GM12878 (cell line): ENCODE results near the gene PRKAR1A. TPM values are rescaled to one million over a fixed set of nuclear protein-coding genes. Genes with fewer than 3 reads are reported as not detected.

Source experiments
- ATAC-seq: fragments of 200-7000 bp; cut with Tn5 transposase; 3 replicates; pipeline ENCODE4 v1.9.1; 2020; ENCODE audit warnings: mild to moderate bottlenecking, moderate library complexity
- BruUV-seq: library from RNA; stranded (reverse); fragments of 400-500 nt; replicated peaks from 2 replicates; lab custom pipeline; 2021; lab: Mats Ljungman, UMichigan
- CTCF ChIA-PET: fragments of 300-600 bp; sonication (Branson Sonifier 250); formaldehyde crosslinking; extraction: SDS; loops from one replicate; lab custom pipeline; 2021; ENCODE audit warnings: inconsistent platforms; lab: Yijun Ruan, JAX
- POLR2A ChIA-PET: fragments of 350-600 bp; formaldehyde crosslinking; extraction: SDS; loops from one replicate; lab custom pipeline; 2021; ENCODE audit warnings: inconsistent platforms; lab: Charles Lee
- RAD21 ChIA-PET: fragments of 300-600 bp; sonication (Branson Sonifier 250); formaldehyde crosslinking; loops from one replicate; lab custom pipeline; 2023; ENCODE audit warnings: antibody characterized with exemption; ENCODE audit not compliant: unreplicated experiment; lab: Charles Lee
- SMC1A ChIA-PET: fragments of 300-600 bp; sonication (Branson Sonifier 250); formaldehyde crosslinking; loops from one replicate; lab custom pipeline; 2023; ENCODE audit not compliant: unreplicated experiment, uncharacterized antibody; lab: Charles Lee
- DNase-seq: peaks from one replicate; pipeline ENCODE4 v3.0.0-alpha.2; 2011; ENCODE audit warnings: low read depth, low spot score
- FAIRE-seq: peaks from 3 replicates; lab custom pipeline; 2011; peaks lifted over from hg19 to GRCh38; lab: Jason Lieb, UNC
- H2AFZ ChIP-seq: 2 replicates; pipeline ENCODE4 v1.6.0; 2011; ENCODE audit warnings: low read depth, low read length, control low read depth; ENCODE audit not compliant: control insufficient read depth
- H3K27ac ChIP-seq: 2 replicates; pipeline ENCODE4 v1.5.1; 2011; ENCODE audit warnings: control low read depth; ENCODE audit not compliant: control insufficient read depth, insufficient read depth
- H3K27me3 ChIP-seq, 2 experiments: replicated peaks in 1 of 2; 2 replicates each; pipeline versions ENCODE4 v1.6.0 to v1.6.1; 2011; ENCODE audit warnings: low read length in 1 of 2; ENCODE audit not compliant: control insufficient read depth in 2 of 2, insufficient read depth in 2 of 2
- H3K36me3 ChIP-seq, 2 experiments: 2 replicates each; pipeline ENCODE4 v1.5.1; 2011; ENCODE audit warnings: low read length in 1 of 2; ENCODE audit not compliant: control insufficient read depth in 2 of 2, insufficient read depth in 2 of 2
- H3K4me1 ChIP-seq: 2 replicates; pipeline ENCODE4 v1.6.1; 2011; ENCODE audit warnings: mild to moderate bottlenecking, low read length, moderate library complexity, mixed read lengths; ENCODE audit not compliant: control insufficient read depth, insufficient read depth
- H3K4me2 ChIP-seq: 2 replicates; pipeline ENCODE4 v1.6.0; 2011; ENCODE audit warnings: control low read depth; ENCODE audit not compliant: control insufficient read depth, insufficient read depth
- H3K4me3 ChIP-seq: fragments of 200-600 bp; sonication (generic); 2 replicates; pipeline ENCODE4 v1.5.1; 2016
- H3K79me2 ChIP-seq: 2 replicates; pipeline ENCODE4 v1.6.0; 2011; ENCODE audit warnings: low read length; ENCODE audit not compliant: control insufficient read depth, insufficient read depth
- H3K9ac ChIP-seq: 2 replicates; pipeline ENCODE4 v1.8.0; 2011; ENCODE audit warnings: low read length, control low read depth, mixed read lengths; ENCODE audit not compliant: control insufficient read depth, insufficient read depth
- H3K9me3 ChIP-seq: replicated peaks from 3 replicates; pipeline ENCODE4 v1.5.1; 2011; ENCODE audit warnings: mild to moderate bottlenecking, low read length; ENCODE audit not compliant: control insufficient read depth, insufficient read depth
- H4K20me1 ChIP-seq: 2 replicates; pipeline ENCODE4 v1.6.0; 2011; ENCODE audit not compliant: control insufficient read depth, insufficient read depth
- BCLAF1 ChIP-seq: fragments of 450-650 bp; IDR thresholded peaks from 2 replicates; pipeline ENCODE4 v1.6.1; 2017; ENCODE audit warnings: antibody characterized with exemption, mild to moderate bottlenecking, moderate library complexity
- BMI1 ChIP-seq: fragments of 450-650 bp; IDR thresholded peaks from 2 replicates; pipeline ENCODE4 v1.6.1; 2016; ENCODE audit warnings: mild to moderate bottlenecking, moderate library complexity, borderline replicate concordance
- E2F8 ChIP-seq: fragments of 450-650 bp; IDR thresholded peaks from 2 replicates; pipeline ENCODE4 v1.6.1; 2018; ENCODE audit warnings: mild to moderate bottlenecking, low read depth, moderate library complexity; ENCODE audit not compliant: partially characterized antibody
- EZH2 ChIP-seq: IDR thresholded peaks from 2 replicates; pipeline ENCODE4 v1.6.1; 2012; ENCODE audit warnings: low read depth, mild to moderate bottlenecking, control low read depth, inconsistent platforms, low read length, borderline replicate concordance; ENCODE audit not compliant: control insufficient read depth
- MLLT1 ChIP-seq: fragments of 450-650 bp; IDR thresholded peaks from 2 replicates; pipeline ENCODE4 v1.6.1; 2016; ENCODE audit warnings: mild to moderate bottlenecking
- MTA3 ChIP-seq: IDR thresholded peaks from 2 replicates; pipeline ENCODE4 v1.6.1; 2012; ENCODE audit warnings: low read length, inconsistent platforms, borderline replicate concordance
- PML ChIP-seq: IDR thresholded peaks from 2 replicates; pipeline ENCODE4 v1.6.1; 2012; ENCODE audit warnings: low read length, inconsistent platforms
- POLR2AphosphoS5 ChIP-seq: IDR thresholded peaks from 2 replicates; pipeline ENCODE4 v1.6.1; 2011; ENCODE audit warnings: mild to moderate bottlenecking, low read length, inconsistent platforms
- PRDM15 ChIP-seq: fragments of 450-650 bp; formaldehyde crosslinking; IDR thresholded peaks from 2 replicates; pipeline ENCODE4 v1.4.0; 2020; ENCODE audit warnings: mild to moderate bottlenecking, moderate library complexity
- SMC3 ChIP-seq: IDR thresholded peaks from 2 replicates; pipeline ENCODE4 v1.6.1; 2011; ENCODE audit warnings: low read length, improper control_type of control experiment, borderline replicate concordance
- YY1 ChIP-seq: IDR thresholded peaks from 2 replicates; pipeline ENCODE4 v1.6.1; 2011; ENCODE audit warnings: low read depth, mild to moderate bottlenecking, low read length
- ZNF217 ChIP-seq: fragments of 450-650 bp; IDR thresholded peaks from 2 replicates; pipeline ENCODE4 v1.6.1; 2017; ENCODE audit warnings: antibody characterized with exemption, mild to moderate bottlenecking
- WGBS: methylation state at CpG from one replicate; pipeline ENCODE4 v1.1.6; 2016; ENCODE audit warnings: low lambda C conversion rate; ENCODE audit not compliant: insufficient replicate concordance, insufficient coverage; ENCODE audit errors: missing lambda C conversion rate; 5-methylcytosine and 5-hydroxymethylcytosine counted together
- in situ Hi-C: fragments of 300-500 bp; cut with MboI; formaldehyde crosslinking; loops from 9 replicates; pipeline ENCODE4 v1.14.3; 2018; ENCODE audit warnings: mixed read lengths
- intact Hi-C: fragments of 100-400 bp; cut with micrococcal nuclease; formaldehyde crosslinking; loops from one replicate; pipeline ENCODE4 v1.14.2; 2022; ENCODE audit not compliant: unreplicated experiment
- polyA plus RNA-seq, 11 experiments: library from polyadenylated mRNA; depleted of rRNA in 4 of 11; unstranded in 6 of 11; stranded (reverse) in 5 of 11; fragments of >200 nt; fragmentation: Nextera tagmentation in 4 of 11; fragmentation: Illumina TruSeq in 1 of 11; extraction: Ambion mirVana in 4 of 11; extraction: Trizol in 1 of 11; gene quantifications; 1 replicate in 1 of 11; 2 replicates in 10 of 11; pipeline versions ENCODE4 v1.2.1 to v1.2.3, GENCODE V29; 2011 to 2016; ENCODE audit warnings: inconsistent platforms in 2 of 11, missing spikeins in 2 of 11, low read depth in 1 of 11
- total RNA-seq, 4 experiments: library from RNA; depleted of rRNA in 3 of 4; stranded (reverse); fragments of >200 nt in 3 of 4; fragmentation: Illumina TruSeq in 1 of 4; extraction: Trizol in 1 of 4; gene quantifications; 2 replicates each; pipeline versions ENCODE4 v1.2.1 to v1.2.3, GENCODE V29; 2013 to 2021

Gene PRKAR1A
- total and polyA plus RNA-seq, 10 of the 15 experiments (the other 5 are each of a cell fraction or from before 2014, with no cell fraction given), result 29.1 to 200 (median 125) TPM

GRCh38 chr17:68587847-68588246 is 75.6 kb downstream of the PRKAR1A start (continued):
- no peak for TF ChIP-seq PRDM15 (CRISPR knock-in tag)
- TF ChIP-seq MTA3, result no peak
- TF ChIP-seq YY1, result no peak

GRCh38 chr17:68588362-68588761 is 76.1 kb downstream of the PRKAR1A start:
- Histone ChIP-seq H3K9ac (no peak overlapping the region), H3K36me3 (no peaks in the 10 kb centered on the region), H3K27ac (no peak overlapping the region), H4K20me1 (no peaks in the 10 kb centered on the region), H3K27me3 (peaks cover 2% of the 10 kb centered on the region in 2 experiments; a peak in 2 of 4 replicates), H3K9me3 (no peaks in the 10 kb centered on the region; the same call in 2 of the 3 replicates), H2AFZ (no peak overlapping the region), H3K79me2 (no peaks in the 10 kb centered on the region), H3K4me1 (no peaks in the 10 kb centered on the region), H3K4me3 (no peak overlapping the region), H3K4me2 (no peak overlapping the region)
- POLR2A ChIA-PET, result no interaction called here
- no peak for ATAC-seq
- SMC1A ChIA-PET, result no interaction called here
- no TSS peak for BruUV-seq
- no peak for DNase-seq
- no peak for FAIRE-seq
- in situ Hi-C loops (no loop called here), intact Hi-C loops (no loop called here)
- no peak for TF ChIP-seq PML
- no peak for TF ChIP-seq SMC3
- no peak for TF ChIP-seq E2F8
- TF ChIP-seq EZH2, result no peak
- TF ChIP-seq BMI1, result no peak
- TF ChIP-seq ZNF217, result no peak
- TF ChIP-seq POLR2AphosphoS5, result no peak
- TF ChIP-seq MLLT1, result no peak
- TF ChIP-seq BCLAF1, result no peak
- 5% methylated on average over 1 of the region's 1 CpG for WGBS
- CTCF ChIA-PET, result no interaction called here
- RAD21 ChIA-PET, result no interaction called here
